SU-DHL-6 (cell line): ENCODE results near the gene SLC22A23.

ENCODE experiments used
- H2AFZ ChIP-seq: fragments of 200-600 bp; sonication (generic); 2 replicates; pipeline ENCODE4 v1.6.1; 2014; ENCODE audit warnings: low read depth, mild to moderate bottlenecking, moderate library complexity, mixed read lengths, antibody characterized with exemption, low read length; ENCODE audit not compliant: severe bottlenecking
- H3F3A ChIP-seq: fragments of 200-600 bp; shearing (Covaris generic); 2 replicates; pipeline ENCODE4 v1.6.0; 2016; ENCODE audit warnings: antibody characterized with exemption, mild to moderate bottlenecking; ENCODE audit not compliant: insufficient read depth
- H3K27ac ChIP-seq: fragments of 200-600 bp; sonication (generic); 2 replicates; pipeline ENCODE4 v1.5.1; 2016; ENCODE audit warnings: low read depth, mild to moderate bottlenecking, low read length, moderate library complexity, mixed read lengths
- H3K27me3 ChIP-seq: fragments of 200-600 bp; sonication (generic), shearing (Covaris generic); 2 replicates; pipeline ENCODE4 v1.6.0; 2014; ENCODE audit warnings: mild to moderate bottlenecking, low read length
- H3K36me3 ChIP-seq: fragments of 200-600 bp; sonication (generic); 2 replicates; pipeline ENCODE4 v1.6.1; 2014; ENCODE audit warnings: mild to moderate bottlenecking, low read length, mixed read lengths
- H3K4me2 ChIP-seq: fragments of 300-600, 200-600 bp; shearing (Covaris generic), sonication (generic); 2 replicates; pipeline ENCODE4 v1.6.0; 2014; ENCODE audit warnings: low read length, low read depth, mild to moderate bottlenecking; ENCODE audit not compliant: poor library complexity, severe bottlenecking
- H3K4me3 ChIP-seq: fragments of 200-600 bp; sonication (generic); 2 replicates; pipeline ENCODE4 v1.5.1; 2014; ENCODE audit warnings: antibody characterized with exemption, low read length, mild to moderate bottlenecking, mixed read lengths; ENCODE audit not compliant: insufficient read depth, poor library complexity, severe bottlenecking
- H3K79me2 ChIP-seq: fragments of 200-600 bp; sonication (generic); 2 replicates; pipeline ENCODE4 v1.6.1; 2014; ENCODE audit warnings: mild to moderate bottlenecking, low read length, moderate library complexity; ENCODE audit not compliant: insufficient read depth
- H3K9ac ChIP-seq: fragments of 200-600 bp; sonication (generic); 2 replicates; pipeline ENCODE4 v1.7.0; 2014; ENCODE audit warnings: mild to moderate bottlenecking, low read length
- H3K9me2 ChIP-seq: fragments of 200-600 bp; sonication (generic); replicated peaks from 2 replicates; pipeline ENCODE4 v1.6.1; 2014; ENCODE audit warnings: low read length; ENCODE audit not compliant: insufficient read depth
- H3K9me3 ChIP-seq: fragments of 200-600 bp; sonication (generic); 2 replicates; pipeline ENCODE4 v1.6.1; 2014; ENCODE audit warnings: low read length, mixed read lengths; ENCODE audit not compliant: insufficient read depth
- H4K20me1 ChIP-seq: fragments of 200-600 bp; sonication (generic); 2 replicates; pipeline ENCODE4 v1.6.1; 2014; ENCODE audit warnings: low read depth, mild to moderate bottlenecking, antibody characterized with exemption, low read length, moderate library complexity, mixed read lengths
- CTCF ChIP-seq: fragments of 200-600 bp; sonication (generic); IDR thresholded peaks from one replicate; pipeline ENCODE4 v1.5.1; 2017; ENCODE audit warnings: antibody characterized with exemption, mild to moderate bottlenecking, low read length, moderate library complexity; ENCODE audit not compliant: insufficient read depth, poor library complexity, severe bottlenecking
- EZH2phosphoT487 ChIP-seq: fragments of 200-600 bp; sonication (generic), shearing (Covaris generic); conservative IDR thresholded peaks from 2 replicates; pipeline ENCODE4 v1.6.1; 2018; ENCODE audit warnings: mild to moderate bottlenecking, antibody characterized with exemption, low read length, moderate library complexity, mixed read lengths

The SLC22A23 gene

GRCh38 chr6:3382326-3383279 is 74.2 kb downstream of the SLC22A23 start:
- Histone ChIP-seq H3K9me2 (no peaks in the 10 kb centered on the region), H4K20me1 (no peaks in the 10 kb centered on the region), H3K4me2 (no peak overlapping the region), H3F3A (no peaks in the 10 kb centered on the region), H3K4me3 (no peak overlapping the region), H3K79me2 (no peaks in the 10 kb centered on the region), H2AFZ (no peak overlapping the region), H3K27ac (no peak overlapping the region), H3K27me3 (no peaks in the 10 kb centered on the region), H3K9ac (no peak overlapping the region), H3K9me3 (no peaks in the 10 kb centered on the region), H3K36me3 (no peaks in the 10 kb centered on the region)
- TF ChIP-seq CTCF (no peak), EZH2phosphoT487 (no peak)

DNA sequence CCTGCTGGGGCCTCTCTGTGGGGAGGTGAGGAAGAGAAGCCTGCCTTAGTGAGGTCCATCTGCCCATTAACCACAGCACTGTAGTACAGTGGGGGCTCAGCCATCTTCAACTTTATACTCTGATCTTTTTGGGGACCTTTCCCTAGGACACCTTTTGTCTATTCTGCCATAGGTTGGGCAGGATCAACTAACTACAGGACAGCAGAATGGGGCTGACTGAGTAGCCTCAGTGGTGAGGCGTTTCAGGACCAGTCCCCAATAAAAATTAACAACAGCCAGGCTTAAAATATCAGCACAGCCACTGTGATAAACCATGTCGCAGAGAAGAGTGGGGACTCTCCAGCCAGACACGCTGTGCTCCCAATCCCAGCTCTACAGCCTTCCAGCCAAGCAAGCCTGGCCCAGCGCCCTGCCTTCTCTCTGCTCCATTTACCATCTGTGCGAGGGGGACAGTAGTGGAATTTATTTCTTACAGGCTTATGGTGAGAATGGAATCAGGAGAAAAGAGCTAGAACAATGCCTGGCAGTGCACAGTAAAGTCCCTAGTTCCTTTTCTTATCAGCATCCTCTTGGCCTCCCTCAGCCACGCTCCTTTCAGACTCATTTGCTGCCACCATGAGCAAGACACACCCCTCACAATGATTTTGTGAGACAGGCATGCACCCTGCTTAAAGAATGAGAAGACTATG is 75.5 kb downstream of the SLC22A23 start:
- no peak overlapping the region for H3K9ac ChIP-seq

More for the DNA sequence above, 75.5 kb downstream of the SLC22A23 start:
- Histone ChIP-seq H3K36me3 (no peaks in the 10 kb centered on the region), H3F3A (no peaks in the 10 kb centered on the region), H2AFZ (no peak overlapping the region), H3K4me2 (no peak overlapping the region), H3K79me2 (no peaks in the 10 kb centered on the region), H3K9me2 (no peaks in the 10 kb centered on the region), H4K20me1 (no peaks in the 10 kb centered on the region), H3K9me3 (no peaks in the 10 kb centered on the region), H3K27me3 (no peaks in the 10 kb centered on the region), H3K4me3 (no peak overlapping the region), H3K27ac (no peak overlapping the region)
- TF ChIP-seq EZH2phosphoT487 = no peak
- TF ChIP-seq CTCF = no peak
